A549 (cell line): Measurements from ENCODE around the gene PGLYRP2.

Source experiments
- CHD2 ChIP-seq: fragments of 150-350 bp; IDR thresholded peaks from 2 replicates; pipeline ENCODE4 v1.6.1; 2014; ENCODE audit warnings: low read length; ENCODE audit not compliant: partially characterized antibody
- CTCF ChIP-seq: fragments of >200 bp; sonication (Bioruptor Twin); formaldehyde crosslinking; IDR thresholded peaks from 3 replicates; pipeline ENCODE4 v1.5.1; 2016
- POLR2A ChIP-seq: IDR thresholded peaks from 2 replicates; pipeline ENCODE4 v1.6.1; 2012; ENCODE audit warnings: mild to moderate bottlenecking, low read length
- RAD21 ChIP-seq, 2 experiments: fragments of >200 bp in 1 of 2; sonication (Bioruptor Twin) in 1 of 2; formaldehyde crosslinking in 1 of 2; IDR thresholded peaks in 1 of 2; conservative IDR thresholded peaks in 1 of 2; 2 replicates in 1 of 2; 3 replicates in 1 of 2; pipeline ENCODE4 v1.6.1; 2012 to 2018; ENCODE audit warnings: inconsistent platforms in 1 of 2
- RCOR1 ChIP-seq: fragments of 150-350 bp; IDR thresholded peaks from 2 replicates; pipeline ENCODE4 v1.6.1; 2014; ENCODE audit warnings: antibody characterized with exemption, low read length, low read depth
- REST ChIP-seq: fragments of 200-600 bp; sonication (generic); IDR thresholded peaks from 2 replicates; pipeline ENCODE4 v1.6.1; 2016; ENCODE audit warnings: antibody characterized with exemption, mild to moderate bottlenecking, moderate library complexity
- TF ChIP-seq, protein P1 (sequence below): fragments of 150-350 bp; IDR thresholded peaks from 2 replicates; pipeline ENCODE4 v1.6.1; 2014; ENCODE audit warnings: low read depth, mild to moderate bottlenecking, low read length
- TF ChIP-seq, protein P2 (sequence below): IDR thresholded peaks from 2 replicates; pipeline ENCODE4 v1.6.1; 2012; ENCODE audit warnings: low read depth, borderline replicate concordance

DNA sequence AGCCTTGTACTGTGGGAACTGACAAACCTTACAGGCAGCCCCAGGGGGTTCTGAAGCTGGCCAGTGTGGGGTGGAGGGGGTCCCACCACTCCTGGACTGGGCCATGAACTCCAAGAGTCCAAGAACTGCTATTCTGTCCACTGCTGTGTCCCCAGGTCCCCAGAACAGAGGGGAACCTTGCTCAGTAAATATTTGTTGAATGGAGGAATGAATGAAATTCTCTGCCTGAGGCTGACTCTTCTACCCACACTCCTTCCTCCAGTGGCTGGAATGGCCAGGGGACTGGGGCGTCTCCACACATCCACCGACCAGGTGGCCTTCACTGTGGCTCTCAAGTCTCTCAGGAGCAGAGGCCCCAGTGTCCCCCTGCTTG is 41.2 kb downstream of the PGLYRP2 start:
- TF ChIP-seq REST, result no peak
- TF ChIP-seq CTCF, result no peak
- TF ChIP-seq POLR2A, result no peak
- TF ChIP-seq, protein P1, sequence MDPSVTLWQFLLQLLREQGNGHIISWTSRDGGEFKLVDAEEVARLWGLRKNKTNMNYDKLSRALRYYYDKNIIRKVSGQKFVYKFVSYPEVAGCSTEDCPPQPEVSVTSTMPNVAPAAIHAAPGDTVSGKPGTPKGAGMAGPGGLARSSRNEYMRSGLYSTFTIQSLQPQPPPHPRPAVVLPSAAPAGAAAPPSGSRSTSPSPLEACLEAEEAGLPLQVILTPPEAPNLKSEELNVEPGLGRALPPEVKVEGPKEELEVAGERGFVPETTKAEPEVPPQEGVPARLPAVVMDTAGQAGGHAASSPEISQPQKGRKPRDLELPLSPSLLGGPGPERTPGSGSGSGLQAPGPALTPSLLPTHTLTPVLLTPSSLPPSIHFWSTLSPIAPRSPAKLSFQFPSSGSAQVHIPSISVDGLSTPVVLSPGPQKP, result no peak
- TF ChIP-seq RAD21 (conservative IDR thresholded peaks at IDR 0.05 in 1 of 2, IDR thresholded peaks at IDR 0.05 in 1 of 2), result no peak
- TF ChIP-seq RCOR1, result no peak
- no peak for TF ChIP-seq CHD2
- TF ChIP-seq, protein P2, sequence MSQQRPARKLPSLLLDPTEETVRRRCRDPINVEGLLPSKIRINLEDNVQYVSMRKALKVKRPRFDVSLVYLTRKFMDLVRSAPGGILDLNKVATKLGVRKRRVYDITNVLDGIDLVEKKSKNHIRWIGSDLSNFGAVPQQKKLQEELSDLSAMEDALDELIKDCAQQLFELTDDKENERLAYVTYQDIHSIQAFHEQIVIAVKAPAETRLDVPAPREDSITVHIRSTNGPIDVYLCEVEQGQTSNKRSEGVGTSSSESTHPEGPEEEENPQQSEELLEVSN, result no peak
